GM10248 (cell line): ENCODE data around the gene PBX1.

Experiments used
- CTCF ChIA-PET: fragments of 300-600 bp; sonication (Branson Sonifier 250); formaldehyde crosslinking; extraction: SDS; loops from one replicate; lab custom pipeline; 2021; ENCODE audit warnings: antibody characterized with exemption; lab: Yijun Ruan, JAX
- POLR2A ChIA-PET: fragments of 350-650 bp; sonication (Branson Sonifier 250); formaldehyde crosslinking; extraction: SDS; loops from one replicate; lab custom pipeline; 2020; ENCODE audit warnings: antibody characterized with exemption; lab: Yijun Ruan, JAX
- DNase-seq: peaks from one replicate; pipeline ENCODE4 v3.0.0; 2012; ENCODE audit errors: extremely low spot score
- TF ChIP-seq, protein P1 (sequence below): IDR thresholded peaks from 2 replicates; pipeline ENCODE4 v1.5.1; 2012; ENCODE audit warnings: mild to moderate bottlenecking, low read depth; ENCODE audit errors: extremely low read depth, missing control alignments, control extremely low read depth

Gene PBX1

DNA sequence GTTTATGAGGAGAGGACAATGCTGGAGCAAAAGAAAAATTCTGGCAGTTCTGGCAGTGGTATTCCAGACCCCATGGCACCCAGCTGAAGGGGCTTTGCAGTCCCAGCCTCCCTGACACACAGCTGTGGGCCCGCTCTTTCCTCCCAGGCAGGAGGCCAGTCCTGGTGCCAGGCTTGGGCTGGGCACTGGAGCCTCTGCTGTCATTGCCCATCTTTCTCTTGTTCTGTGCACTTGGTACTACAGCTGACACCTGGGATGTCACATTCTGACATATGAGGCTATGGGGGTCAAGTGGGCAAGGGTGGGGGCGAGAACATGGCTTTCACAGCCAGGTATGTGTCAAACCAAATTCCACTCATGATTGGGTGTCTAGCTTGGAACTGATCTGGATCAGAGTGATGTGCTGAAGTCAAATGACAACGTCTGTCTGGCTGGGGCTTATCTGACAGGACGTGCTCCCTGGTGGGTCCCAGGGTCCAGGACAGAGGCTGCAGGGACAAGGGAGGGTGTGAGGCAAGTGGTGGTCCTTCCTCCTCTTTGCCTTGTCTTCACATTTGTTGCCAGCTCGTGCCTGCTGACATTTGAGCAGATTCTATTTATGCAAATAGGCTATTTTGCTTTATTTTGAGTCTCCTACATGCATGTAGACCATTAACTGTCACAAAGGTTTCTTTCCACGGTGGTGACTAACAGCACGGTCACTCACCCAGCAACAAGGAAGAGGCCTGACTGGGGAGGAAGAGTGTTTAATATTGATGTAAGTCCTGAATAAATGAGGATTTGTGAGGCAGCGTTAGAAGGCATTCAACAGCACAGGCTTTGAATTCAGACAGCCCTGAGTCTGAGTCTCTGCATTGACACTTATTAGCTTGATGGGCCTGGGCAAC lies 336.3 kb downstream of the PBX1 start:
- ChIA-PET CTCF (interaction anchor here (1.3 kb wide), 2 partner anchors 8 to 35 kb away, joined by 3 to 5 read pairs; no protein-coding TSS in a partner anchor), POLR2A (no interaction called here)
- TF ChIP-seq, protein P1, sequence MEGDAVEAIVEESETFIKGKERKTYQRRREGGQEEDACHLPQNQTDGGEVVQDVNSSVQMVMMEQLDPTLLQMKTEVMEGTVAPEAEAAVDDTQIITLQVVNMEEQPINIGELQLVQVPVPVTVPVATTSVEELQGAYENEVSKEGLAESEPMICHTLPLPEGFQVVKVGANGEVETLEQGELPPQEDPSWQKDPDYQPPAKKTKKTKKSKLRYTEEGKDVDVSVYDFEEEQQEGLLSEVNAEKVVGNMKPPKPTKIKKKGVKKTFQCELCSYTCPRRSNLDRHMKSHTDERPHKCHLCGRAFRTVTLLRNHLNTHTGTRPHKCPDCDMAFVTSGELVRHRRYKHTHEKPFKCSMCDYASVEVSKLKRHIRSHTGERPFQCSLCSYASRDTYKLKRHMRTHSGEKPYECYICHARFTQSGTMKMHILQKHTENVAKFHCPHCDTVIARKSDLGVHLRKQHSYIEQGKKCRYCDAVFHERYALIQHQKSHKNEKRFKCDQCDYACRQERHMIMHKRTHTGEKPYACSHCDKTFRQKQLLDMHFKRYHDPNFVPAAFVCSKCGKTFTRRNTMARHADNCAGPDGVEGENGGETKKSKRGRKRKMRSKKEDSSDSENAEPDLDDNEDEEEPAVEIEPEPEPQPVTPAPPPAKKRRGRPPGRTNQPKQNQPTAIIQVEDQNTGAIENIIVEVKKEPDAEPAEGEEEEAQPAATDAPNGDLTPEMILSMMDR, result no peak
- DNase-seq, result no peak

DNA sequence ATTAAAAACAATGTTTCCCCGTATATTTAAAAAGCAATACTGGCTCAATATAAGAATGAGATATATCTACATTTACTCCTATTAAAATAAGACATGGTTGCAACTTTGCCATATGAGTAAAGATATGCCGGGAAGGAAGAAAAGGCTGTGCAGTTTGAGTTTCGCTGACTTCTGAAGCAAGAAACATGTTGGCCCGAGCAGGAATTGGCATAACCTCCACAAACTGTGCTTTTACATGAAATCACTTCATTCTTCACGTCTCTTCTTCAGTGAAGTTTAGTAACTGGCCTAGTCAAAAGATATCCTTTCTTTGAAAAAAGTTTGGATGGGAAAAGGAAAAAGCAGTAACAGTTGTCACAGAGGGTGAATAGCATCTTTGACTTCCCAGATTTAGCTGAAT lies 342.0 kb downstream of the PBX1 start:
- CTCF ChIA-PET, result no interaction called here
- TF ChIP-seq, protein P1, result no peak
- POLR2A ChIA-PET, result no interaction called here
- DNase-seq, result no peak
